NCI-H2171 (cell line): ENCODE measurements around the gene SLC34A2.
"Not testable (repeated sequence)": the region's sequence is repeated elsewhere in the genome, so short reads cannot be mapped to it uniquely, and the experiment has no call there.

Experiments used
- DNase-seq: peaks from one replicate; lab custom pipeline; 2025; lab: John Stamatoyannopoulos, UW

Gene SLC34A2, protein sequence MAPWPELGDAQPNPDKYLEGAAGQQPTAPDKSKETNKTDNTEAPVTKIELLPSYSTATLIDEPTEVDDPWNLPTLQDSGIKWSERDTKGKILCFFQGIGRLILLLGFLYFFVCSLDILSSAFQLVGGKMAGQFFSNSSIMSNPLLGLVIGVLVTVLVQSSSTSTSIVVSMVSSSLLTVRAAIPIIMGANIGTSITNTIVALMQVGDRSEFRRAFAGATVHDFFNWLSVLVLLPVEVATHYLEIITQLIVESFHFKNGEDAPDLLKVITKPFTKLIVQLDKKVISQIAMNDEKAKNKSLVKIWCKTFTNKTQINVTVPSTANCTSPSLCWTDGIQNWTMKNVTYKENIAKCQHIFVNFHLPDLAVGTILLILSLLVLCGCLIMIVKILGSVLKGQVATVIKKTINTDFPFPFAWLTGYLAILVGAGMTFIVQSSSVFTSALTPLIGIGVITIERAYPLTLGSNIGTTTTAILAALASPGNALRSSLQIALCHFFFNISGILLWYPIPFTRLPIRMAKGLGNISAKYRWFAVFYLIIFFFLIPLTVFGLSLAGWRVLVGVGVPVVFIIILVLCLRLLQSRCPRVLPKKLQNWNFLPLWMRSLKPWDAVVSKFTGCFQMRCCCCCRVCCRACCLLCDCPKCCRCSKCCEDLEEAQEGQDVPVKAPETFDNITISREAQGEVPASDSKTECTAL

DNA sequence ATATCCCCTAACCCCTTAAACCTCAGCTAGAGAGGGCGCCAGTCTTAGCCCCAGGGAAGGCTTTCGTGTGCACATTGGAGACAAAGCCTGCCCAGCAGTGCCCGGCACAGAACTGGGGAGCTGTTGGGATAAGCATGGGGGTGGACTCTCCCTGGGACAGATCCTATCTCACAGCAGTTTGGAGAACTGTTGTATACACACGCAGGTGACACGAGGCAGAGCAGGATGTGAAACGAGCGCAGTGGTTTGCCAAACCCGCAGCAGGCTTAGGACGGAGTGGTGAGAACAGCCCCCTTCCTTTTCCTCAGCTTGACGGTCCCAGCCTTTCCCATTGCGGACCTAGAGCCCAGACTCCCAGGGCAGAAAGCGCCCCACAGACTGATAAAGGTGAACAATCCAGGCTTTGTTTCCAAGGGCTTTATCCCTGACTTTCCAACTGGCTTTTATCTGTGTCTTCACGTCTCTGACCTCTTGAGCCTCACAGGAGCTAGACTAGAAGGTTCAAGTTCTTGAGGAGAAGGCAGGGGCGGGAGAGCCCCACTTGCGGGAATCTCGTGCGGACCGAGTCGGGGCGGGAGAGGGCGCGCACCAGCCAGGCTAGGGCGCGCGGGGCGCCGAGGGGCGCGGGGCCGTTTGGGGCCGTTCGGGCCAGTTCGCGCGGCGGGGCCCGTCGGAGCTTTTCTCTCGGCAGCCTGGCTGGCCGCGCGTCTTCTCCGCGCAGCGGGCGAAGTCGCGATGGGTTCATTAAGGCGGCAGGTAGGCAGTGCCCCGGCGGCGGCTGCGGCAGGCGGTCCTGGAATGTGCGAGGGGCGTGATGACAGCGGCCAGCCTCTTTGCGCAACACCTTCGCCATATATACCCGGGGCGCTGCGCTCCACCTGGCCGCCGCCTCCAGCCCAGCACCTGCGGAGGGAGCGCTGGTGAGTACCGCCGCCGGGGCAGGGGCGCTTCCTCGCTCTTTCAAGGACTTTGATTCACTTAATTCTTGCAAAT lies at the start of gene SLC34A2:
SLC34A2 (plus strand) TSS at position 881 of the 993 bp plus-strand sequence. CDS start 6,650 bp downstream, outside the sequence.
- DNase-seq = no peak

DNA sequence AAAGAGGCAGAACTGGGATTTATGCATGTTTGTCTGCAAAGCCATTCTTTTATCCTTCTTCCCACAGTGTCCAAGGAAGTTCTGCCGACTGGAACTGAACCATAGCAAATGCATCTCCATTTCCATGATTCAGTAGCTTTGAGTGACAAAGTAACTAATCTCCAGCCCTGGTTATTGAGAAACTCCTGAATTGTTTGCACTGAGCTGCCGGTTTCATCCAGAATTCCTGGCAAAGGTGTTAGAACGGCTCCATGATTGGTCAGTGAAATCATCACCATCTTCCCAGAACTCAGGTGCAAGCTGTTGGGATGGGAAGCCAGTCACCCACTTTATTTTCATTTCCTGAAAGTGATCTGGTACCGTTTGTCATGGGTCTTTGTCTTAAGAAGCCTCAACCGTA lies 47.0 kb upstream of the SLC34A2 start:
- no peak for DNase-seq

DNA sequence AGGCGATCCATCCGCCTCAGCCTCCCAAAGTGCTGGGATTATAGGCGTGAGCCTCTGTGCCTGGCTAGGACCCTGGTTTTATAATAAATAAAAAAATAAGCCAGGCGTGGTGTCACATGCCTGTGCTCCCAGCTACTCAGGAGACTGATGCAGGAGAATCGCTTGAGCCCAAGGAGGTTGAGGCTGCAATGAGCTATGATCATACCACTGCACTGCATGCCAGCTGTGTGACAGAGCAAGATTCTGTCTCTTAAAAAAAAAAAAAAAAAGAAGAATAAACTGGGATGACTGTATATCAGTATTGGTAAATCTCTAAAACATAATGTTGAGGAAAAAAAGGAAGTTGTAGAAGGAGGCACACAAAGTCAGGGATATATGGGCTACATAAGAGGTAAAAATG lies 45.7 kb upstream of the SLC34A2 start:
- DNase-seq = no peak

DNA sequence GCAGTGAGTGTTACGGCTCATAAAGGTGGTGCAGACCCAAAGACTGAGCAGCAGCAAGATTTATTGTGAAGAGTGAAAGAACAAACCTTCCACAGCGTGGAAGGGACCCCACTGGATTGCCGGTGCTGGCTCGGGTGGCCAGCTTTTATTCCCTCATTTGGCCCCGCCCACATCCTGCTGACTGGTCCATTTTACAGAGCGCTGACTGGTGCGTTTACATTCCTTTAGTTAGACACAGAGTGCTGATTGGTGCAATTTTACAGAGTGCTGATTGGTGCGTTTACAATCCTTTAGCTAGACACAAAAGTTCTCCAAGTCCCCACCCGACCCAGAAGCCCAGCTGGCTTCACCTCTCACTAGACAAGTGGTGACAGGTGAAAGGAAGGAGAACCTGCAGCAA lies 42.0 kb upstream of the SLC34A2 start:
- not testable (repeated sequence) for DNase-seq

DNA sequence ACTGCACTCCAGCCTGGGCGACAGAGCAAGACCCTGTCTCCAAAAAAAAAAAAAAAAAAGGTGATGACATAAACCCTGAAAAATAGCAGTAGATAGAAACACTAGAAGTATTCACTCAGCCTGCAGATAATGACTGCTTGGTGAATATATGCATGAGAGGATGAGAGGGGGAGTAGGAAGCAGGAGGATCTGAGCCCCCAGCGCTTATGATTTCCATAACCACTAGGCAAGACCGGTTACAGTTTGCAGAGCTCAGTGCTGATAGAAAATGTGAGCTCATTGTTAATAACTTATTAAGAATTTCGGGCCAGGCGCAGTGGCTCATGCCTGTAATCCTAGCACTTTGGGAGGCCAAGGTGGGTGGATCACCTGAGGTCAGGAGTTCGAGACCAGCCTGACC lies 40.8 kb upstream of the SLC34A2 start:
- no peak for DNase-seq

DNA sequence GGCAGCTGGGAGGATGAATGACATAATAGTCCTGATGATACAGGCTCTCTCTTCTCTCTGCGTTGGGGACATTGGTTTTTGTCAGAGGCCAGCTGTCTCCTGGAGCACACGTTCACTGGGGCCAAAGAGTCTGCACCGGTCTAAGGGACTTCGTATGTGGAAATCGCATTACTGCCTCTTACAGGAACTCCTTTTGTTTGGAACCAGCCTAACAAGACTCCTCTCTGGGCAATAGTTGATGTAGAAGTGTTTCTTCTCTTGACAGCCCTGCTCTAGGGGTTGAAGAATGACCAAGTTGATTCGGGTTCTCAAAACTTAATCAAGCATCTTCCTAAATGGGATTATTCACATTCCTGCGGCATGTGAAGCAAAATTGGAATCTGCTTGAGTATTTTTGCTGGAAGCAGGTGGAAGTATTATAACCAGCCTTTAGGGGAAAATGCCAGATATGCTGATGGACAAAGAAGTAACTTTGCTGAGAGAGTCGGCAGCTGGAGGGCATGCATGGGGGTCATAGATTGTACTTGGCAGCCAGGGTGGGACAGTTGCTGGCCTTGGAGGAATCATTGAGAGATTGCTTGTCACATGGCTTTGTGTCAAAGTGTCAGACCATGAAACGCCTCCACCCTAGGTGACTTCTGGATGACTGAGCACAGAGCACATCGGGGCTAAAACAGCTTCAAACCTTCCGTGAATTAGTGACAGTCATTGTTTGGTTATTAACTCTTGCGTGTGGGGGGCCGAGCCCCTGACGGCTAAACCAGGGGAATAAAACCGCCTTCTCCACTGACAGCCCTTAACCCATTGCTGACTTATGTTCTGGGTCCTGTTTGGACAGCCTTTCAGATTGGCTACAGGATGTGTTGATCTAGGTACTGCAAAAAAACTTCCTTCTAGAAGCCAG lies 34.4 kb upstream of the SLC34A2 start:
- no peak for DNase-seq

DNA sequence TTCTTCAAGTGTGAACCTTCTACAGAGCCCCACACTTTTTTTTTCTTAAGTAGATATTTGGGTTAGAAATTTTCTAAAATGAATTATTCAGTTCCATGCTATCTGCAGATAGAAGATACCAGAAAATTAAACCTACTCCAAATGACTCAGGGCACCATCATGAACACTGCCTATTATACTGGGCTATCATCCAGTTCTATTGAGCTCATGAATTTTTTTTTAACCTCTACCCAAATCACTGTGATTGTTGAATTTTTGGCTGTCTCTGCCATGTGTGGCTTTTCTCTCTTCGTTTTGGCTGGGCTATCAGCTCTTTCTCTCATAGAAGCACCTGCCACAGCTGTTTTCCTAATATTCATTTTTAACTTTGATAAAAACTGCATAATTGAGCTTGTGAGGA lies 31.0 kb upstream of the SLC34A2 start:
- no peak for DNase-seq

DNA sequence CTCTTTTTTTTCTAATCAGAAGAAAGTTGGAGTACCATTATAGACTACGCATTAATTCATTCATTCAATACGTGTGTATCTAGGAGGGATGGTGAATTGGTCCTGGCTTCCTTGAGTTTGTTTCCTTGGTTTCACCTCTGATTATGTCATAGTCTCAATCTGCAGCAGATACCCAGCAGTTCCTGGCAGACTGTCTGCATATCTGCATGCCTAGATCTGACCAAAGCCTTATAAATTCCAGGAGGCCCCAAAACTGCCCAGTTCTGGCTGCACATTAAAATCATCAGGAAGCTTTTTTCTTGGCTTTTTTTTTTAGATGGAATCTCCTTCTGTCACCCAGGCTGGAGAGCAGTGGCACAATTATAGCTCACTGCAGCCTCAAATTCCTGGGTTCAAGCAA lies 27.2 kb upstream of the SLC34A2 start:
- DNase-seq = no peak

DNA sequence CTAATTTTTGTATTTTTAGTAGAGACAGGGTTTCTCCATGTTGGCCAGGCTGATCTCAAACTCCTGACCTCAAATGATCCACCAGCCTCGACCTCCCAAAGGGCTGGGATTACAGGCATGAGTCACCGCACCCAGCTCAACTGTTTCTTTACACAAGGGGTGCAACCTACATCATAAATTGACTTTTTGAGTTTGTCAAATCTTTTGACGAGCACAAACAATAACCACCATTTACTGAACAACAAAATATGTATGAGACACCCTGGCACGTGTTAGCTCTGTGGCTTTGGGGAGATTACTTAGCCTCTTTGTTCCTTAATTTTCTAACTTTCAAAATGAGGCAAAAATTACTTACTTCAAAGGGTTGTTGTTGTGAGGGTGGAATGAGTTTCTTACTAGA lies 23.5 kb upstream of the SLC34A2 start:
- DNase-seq = no peak

DNA sequence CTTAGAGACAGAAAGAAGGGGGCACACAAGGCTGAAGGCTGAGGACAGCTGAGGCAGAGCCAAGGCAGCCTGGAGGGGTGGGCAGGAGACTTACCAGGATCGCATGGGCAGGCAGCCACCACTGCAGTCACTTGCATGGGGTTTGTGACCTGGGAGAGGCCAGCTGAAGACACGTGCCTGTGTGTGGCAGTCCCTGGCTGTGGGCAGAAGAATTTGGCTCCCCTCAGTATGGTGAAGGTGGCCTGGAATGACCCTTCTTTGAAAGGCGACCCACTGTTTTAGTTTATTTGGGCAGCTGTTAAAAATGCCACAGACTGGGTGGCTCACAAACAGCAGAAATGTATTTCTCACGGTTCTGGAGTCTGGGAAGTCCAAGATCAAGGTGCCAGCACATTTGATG lies 22.1 kb upstream of the SLC34A2 start:
- DNase-seq = no peak

DNA sequence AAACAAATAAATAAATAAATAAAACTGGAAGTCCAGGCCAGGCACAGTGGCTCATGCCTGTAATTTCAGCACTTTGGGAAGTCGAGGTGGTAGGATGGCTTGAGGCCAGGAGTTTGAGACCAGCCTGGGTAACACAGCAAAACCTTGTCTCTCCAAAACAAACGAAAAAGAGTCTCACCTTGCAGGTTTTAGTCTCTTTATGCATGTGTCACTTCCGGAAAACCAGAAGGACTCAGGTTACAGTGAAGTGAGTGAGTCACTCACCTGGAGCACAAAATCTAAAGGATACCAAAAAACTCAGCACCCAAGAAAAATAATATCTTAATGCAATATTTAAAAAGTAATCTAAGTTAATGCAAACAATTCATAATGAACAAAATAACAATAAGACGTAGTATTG lies 20.1 kb upstream of the SLC34A2 start:
- DNase-seq = no peak

DNA sequence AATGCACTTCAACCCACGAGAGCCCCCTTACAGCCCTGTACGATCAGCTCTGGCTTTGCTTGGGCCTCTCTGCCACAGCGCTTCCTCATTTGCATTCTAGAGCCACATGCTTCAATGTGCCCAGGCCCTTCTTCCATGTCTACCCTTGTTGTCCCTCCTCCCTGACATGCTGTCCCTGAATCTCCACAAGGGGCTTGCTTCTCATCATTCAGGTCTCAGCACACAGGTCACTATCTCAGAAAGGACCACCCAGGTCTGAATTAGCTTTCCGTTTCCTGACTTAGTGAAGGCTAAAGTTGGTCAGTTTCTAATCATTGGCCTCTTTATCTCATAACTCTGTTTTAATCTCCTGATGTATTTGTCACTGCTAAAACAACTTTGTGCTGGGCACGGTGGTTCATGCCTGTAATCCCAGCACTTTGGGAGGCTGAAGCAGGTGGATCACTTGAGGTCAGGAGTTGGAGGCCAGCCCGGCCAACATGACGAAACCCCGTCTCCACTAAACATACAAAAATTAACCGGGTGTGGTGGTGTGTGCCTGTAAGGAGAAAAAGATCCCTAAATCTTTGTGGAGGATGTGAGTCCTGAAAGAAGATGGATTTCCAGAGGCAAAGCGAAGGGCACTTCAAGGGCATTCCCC lies 17.9 kb upstream of the SLC34A2 start:
- DNase-seq = no peak

DNA sequence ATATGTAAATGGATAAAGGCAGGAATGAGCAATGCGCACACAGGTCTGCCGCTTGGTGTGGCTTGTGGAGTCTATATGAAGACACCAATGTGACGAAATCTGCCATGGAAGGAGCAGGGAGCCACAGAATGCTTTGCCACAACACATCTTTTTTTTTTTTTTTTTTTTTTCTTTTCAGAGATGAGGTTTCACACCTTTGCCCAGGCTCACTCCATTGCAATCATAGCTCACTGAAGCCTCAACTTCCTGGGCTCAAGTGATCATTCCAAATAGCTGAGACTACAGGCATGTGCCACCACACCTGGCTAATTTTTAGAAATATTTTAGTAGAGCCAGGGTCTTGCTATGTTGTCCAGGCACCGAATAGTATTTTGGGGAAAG lies 17.4 kb upstream of the SLC34A2 start:
- no peak for DNase-seq

DNA sequence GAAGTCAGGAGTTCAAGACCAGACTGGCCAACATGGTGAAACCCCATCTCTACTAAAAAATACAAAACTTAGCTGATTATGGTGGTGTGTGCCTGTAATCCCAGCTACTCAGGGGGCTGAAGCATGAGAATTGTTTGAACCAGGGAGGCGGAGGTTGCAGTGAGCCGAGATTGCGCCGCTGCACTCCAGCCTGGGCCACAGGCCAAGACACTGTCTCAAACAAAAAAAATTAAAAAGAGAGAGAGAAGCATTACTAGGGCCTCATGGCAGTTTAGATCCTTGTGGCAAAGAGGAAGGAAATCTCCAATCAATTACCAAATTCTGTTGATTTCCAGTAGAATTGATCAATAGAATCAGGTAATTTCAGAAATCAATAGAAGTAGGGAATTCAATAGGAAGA lies 16.8 kb upstream of the SLC34A2 start:
- DNase-seq = no peak

DNA sequence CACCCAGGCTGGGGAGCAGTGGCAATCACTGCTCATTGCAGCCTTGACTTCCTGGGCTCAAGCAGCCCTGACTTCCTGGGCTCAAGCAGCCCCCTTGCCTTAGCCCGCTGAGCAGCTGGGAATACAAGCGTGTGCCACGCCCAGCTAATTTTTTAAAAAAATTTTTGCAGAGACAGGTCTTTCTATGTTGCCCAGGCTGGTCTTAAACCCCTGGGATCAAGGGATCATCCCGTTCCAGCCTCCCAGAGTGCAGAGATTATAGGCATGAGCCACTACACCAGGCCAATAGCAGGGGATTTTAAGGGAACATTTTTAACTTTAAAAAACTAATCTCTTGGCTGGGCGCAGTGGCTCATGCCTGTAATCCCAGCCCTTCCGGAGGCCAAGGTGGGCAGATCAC lies 5.3 kb upstream of the SLC34A2 start:
- no peak for DNase-seq

DNA sequence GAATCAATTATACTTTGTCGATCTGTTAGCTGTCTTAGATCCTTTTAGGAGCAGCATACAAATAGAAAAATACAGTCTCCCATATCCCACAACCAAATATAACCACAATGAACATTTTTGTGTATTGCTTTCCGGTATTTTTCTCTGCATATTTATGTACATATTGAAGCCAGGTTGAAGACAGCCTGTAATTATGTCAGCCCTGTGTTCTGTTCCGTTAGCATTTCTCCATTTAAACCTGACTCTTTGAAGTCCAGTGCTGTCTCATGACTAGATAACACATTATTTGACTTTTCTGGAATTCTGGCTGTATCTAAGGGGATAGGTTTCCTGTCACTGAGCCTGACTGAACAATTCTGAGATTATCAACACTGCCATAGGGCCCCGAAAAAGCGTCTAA lies 4.0 kb upstream of the SLC34A2 start:
- no peak for DNase-seq

DNA sequence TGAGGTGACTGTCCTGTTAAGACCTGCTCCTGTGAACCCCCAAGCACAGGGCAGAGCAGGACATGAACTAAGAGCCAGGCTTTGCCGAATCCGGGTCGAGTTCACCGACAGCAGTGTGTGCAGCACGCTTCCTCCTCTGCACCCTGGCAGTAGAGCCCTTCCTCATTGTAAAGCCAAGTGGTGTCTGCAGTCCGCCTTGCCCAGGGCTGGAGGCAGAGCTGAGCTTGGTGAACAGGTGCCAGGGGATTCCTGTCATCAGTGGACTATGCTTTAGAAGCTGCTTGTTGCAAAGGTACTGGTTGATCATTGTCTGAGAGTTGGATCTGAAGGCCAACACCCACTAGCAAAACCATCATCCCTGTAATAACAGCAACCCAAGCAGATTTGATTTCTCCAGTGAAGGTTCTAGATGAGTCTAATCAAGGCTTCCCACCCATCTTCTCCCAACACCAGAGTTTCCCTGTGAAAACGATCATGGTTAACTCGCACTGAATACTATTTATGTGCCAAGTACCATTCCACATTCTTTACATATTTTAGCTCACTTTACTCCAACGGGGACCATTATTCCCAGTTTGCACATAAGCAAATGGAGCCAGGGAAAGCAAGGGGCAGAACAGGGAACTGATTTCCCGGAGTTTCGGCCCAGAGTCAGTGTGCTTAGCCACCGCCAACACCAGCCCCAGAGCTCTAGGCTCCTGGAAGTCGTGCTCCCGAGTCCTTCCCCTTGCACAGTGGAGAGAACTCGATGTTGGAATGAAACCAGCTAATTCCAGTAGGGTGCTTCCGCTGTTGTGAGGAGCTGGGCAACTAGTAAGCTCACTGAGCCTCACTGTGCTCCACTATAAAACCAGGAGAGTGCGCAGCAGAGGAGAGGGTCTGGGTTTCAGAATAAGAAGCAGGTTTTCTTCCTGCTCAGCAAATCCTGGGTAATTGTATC lies 1.4 kb upstream of the SLC34A2 start:
- DNase-seq = no peak

DNA sequence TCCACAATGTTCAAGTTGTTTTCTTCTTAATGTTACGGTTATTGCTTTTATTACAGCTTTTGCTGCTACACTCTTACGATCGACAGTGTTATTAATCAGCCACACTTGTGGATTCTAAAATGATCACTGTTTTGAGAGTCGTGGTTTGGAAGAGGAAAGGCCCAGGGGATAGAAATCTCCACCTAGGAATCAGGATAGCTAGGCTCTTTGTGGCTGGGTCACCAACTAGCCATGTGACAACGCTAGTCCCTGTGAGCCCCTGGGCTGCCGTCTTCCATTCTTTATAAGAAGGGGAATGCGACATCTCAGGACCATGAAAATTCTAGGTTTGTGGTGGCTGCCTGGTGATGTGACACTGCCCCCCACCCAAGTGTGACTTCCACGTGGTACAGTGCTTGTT lies 380 bp downstream of the SLC34A2 start:
- no peak for DNase-seq

DNA sequence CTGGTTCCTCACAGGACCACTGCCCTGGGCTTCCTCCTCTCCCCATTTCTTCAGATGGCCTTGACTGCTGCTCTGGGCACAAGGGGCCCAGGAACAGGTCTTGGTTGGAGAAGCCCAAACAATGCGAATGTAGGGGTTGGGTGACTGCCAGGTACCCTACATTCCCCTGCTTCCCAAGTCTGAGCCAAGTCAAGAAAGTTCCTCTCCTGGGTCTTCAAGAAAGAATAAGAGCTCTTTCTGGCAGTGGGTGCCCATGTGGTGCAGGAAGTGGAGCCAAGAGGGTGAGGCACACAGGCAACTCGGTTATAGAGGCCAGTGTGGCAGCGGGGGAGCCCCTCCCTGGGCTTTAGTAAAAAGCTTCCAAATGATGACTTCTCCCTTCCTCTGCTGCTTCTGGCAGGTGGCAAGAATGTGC lies 2.7 kb downstream of the SLC34A2 start:
- no peak for DNase-seq

DNA sequence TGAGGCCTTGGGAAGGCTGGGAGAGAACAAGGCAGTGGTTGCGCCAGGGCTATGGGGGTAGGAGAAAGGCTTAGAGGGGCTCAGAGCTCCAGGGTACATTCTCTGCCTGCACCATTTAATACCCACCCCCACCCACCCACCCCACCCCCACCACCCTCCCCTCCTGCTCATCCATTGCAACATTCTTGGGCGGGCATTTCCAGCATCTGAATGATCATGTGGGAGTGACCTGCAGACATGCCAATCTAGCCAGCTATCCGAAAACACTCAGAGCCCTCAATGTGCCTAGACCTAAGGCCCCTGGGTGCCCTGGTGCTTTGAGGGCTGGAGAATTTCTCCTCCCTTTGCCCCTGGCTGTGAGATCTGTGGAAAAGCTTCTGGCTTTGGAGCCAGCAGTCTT lies 3.1 kb downstream of the SLC34A2 start:
- DNase-seq = no peak
